CD1c-positive myeloid dendritic cell (primary cell): ENCODE results near the gene ZNF446.
"Not testable (repeated sequence)": the region's sequence is repeated elsewhere in the genome, so short reads cannot be mapped to it uniquely, and the experiment has no call there.

Source experiments
- DNase-seq: peaks from one replicate; pipeline ENCODE4 v3.0.0-alpha.2; 2016; ENCODE audit errors: extremely low spot score

ZNF446 gene

GRCh38 chr19:58500242-58500641 lies 24.1 kb downstream of the ZNF446 start:
- no peak for DNase-seq

GRCh38 chr19:58507602-58508223 lies 31.6 kb downstream of the ZNF446 start:
- not testable (repeated sequence) for DNase-seq

GRCh38 chr19:58509731-58510083 lies 33.6 kb downstream of the ZNF446 start:
- DNase-seq: no peak

DNA sequence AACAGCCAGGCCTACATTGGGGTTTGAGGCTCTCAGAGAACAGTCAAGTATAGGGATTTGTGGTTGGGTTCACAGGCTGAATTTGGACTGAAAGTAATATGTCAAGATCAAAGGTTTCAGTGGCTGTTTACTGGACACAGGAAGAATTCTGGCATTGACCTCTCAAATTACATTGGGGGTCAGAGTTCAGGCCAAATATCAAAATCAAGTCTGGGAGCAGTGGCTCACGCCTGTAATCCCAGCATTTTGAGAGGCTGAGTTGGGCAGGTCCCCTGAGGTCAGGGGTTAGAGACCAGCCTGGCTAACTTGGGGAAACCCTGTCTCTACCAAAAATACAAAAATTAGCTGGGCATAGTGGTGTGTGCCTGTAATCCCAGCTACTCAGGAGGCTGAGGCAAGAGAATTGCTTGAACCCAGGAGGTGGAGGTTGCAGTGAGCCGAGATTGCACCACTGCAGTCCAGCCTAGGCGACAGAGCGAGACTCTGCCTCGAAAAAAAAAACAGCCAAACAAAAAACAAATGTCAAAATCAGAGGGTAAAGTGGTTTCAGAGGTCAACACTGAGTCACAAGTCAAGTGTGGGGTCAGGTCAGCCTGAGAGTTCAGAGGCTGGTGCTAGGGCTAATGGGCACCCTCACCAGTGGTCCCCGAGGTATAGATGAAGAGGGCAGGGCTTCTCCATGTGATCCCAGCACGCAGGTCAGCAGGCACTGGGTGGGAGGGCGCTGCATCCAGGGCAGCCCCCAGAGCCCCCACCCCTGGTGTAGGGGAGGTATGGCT lies 34.1 kb downstream of the ZNF446 start:
- DNase-seq: no peak

DNA sequence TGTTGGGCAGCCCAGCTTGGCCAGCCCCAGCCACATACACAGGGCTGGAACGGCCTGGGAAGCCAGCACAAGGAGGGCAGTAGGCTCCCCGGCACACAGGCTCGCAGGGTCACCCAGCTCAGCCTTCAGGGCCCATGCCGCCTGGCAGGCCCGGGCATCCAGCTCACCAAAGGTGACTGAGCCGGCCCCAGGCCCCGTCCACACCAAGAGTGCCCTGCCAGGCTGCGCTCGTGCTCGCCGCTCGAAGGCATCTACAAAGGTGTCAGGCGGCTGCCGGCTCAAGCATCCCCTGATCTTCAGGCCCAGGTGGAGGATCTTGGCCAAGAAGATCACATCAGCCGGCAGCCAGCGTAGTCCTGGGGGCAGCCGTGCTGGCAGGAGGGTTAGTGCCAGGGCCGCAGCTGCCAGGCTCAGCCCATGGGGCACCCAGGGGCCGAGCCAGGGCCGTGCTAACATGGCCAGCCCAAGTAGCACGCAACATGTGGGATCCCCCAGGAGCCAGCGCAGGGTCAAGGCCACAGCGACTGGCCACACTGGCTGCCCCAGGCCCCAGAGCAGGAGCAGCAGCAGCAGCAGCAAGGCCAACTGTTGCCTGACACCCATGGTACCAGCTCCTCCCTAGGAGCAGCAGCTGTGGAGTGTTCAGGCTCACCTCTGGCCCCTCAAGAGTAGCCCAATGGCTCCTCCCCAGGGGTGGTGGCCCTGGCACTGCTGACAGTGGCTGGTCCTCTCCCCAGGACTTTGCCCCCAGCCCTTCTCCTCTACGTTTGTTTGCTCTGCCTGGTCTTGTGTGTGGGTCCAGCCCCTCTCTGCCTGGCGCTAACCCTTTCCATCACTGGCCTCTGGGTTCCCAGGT lies 35.4 kb downstream of the ZNF446 start, which contains the start of gene SLC27A5:
SLC27A5 (minus strand) TSS at position 640 of the 856 bp plus-strand sequence; CDS start at position 603, 37 bp downstream.
- no peak for DNase-seq

DNA sequence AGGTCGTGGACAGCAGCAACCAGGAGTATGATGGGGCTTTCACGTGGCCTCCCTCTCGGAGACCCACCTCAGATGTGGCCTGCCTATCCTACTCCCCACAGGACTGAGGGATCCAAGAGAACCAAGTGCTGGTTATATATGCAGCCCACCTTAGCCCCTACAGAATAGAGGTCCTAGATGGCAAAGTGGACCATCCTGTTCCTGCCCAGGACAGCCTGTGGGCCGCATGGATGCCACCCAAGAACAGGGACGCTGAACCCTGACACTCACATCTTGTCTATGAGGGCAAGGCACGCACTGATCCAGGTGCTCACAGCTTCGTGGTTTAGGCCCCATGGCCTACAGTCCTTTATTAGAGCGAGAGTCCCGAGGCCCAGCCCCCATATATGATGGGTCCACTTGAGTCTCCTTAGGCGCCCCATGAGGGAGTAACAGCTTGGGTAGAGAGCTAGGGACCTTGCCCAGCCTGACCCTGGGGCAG lies 37.1 kb downstream of the ZNF446 start:
- DNase-seq: no peak

DNA sequence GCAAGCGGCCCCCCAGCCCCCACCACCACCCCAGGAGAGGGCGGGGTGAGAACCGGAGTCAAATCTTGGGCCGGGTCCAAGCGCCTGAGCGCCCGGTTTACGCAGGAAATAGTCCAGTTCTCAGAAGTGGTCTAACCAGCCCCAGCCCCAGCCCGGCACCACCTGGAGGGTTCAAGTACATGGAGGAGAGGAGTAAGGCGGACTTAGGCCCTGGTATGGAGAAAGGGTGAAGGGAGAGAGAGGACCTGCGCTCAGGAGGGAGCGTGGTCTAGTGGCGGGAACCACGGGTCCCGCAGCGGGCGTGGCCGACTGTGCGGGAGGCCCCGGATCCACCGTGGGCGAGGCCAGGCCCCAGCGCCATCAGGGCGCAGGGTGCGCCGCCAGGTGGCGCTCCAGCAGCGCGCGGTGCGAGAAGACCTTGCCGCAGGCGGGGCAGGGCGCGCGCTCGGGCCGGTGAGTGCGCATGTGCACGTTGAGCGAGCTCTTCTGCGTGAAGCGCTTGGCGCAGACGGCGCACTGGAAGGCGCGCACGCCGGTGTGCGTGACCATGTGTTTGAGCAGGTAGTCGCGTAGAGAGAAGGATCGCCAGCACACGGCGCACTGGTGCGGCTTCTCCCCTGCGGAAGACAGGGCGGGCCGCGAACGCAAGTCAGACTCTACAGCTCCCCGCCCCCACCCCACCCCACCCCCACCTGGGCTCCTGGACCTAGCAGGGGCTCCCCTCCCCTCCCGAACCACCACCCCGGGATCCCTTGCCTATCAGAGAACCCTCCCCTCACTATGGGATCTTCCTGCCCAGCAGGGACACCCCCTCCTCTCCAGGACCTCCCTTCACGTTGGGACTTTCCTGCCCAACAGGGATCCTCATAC lies 37.8 kb downstream of the ZNF446 start:
- DNase-seq: peak; percentile 98

DNA sequence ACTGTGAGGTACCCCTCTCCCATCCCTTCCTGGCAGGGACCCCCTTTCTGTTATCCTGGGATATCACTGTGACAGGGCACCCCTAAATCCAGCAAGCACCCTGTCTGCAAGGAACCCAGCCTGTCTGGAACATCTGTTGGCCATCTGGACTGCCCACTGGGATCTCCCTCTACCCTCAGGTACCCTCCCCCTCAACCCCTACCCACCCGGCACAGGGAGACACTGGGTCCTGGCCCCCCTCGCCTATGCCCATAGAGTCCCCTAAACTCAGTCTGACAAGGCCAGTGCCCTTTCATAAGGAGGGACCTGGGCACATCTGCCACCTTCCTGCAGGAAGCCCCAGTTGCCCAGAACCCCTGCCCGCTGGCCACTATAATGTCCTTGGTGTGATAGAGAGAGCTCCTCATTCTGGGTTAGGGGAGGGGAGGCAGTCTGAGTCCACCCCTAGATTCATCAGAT lies 38.4 kb downstream of the ZNF446 start:
- no peak for DNase-seq

GRCh38 chr19:58515259-58515658 lies 39.1 kb downstream of the ZNF446 start:
- DNase-seq: no peak

DNA sequence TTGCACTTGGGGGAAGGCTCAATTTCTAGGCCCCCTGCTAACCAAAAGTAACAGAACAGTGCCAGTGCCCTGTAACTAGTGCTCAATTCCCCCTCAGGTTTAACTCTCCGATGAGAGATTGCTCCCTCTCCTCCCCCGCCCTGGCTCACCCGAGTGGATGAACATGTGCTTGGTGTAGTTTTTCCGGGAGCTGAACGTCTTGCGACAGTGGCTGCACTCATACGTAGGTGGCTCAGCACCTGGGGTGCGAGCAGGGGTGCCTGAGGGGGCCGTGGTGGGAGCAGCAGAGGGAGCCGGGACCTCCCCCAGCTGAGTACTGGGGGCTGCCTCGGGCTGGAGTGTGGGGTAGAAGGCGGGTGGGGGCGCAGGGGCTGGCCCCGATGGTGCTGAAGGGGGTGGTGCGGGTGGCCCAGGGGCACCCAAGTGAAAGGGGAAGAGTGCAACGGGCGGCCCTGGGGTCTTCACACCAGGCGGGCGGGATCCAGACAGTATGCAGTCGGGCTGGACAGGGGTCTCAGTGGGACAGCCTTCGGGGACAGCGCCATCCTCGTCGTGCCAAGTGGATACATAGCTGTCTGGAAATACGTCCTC lies 40.2 kb downstream of the ZNF446 start:
- no peak for DNase-seq

DNA sequence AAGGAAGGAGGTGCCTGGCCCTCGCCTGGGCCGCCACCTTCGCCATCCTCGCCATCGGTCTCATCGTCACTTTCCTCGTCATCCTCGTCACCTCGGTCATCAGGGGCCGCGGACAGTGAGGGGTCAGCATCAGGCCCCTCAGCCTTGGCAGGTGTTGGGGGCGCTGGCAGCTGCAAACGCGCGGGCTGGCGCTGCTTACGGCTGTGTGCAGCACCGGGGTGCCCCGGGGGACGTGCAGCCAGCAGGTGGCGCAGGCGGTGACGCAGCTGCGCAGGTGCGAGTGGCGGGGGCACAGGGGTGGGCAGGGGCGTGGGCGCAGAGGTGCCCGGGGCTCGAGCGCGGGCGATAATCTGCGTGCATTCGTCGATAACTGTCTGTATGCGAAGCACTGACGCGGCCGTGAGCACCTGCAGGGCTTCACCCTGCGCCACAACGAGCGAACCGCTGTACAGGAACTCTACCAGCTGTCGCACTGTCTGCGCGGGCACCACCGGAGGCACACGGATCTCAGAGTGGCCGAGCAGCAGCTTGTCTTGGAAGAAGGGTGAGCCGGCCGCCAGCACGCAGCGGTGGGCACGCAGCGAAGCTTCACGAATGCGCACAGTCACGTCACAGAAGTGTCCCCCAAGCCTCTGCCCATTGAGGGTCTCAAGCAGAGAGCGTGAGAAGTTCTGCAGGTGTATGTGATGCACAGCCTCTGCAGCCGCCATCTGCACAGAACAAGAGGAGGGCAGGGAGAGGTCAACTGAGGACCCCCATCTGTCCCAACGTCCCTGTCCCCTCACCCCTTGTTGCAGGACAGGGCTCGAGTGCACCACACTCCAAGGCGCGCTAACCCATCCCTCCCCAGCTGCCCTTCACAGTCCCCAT lies 41.0 kb downstream of the ZNF446 start:
- no peak for DNase-seq

GRCh38 chr19:58518256-58519086 lies 42.3 kb downstream of the ZNF446 start:
- peak; percentile 47 for DNase-seq

- peak; percentile 48 for DNase-seq
Observed at GRCh38 chr19:58519087-58519354, 42.9 kb downstream of the ZNF446 start.

DNA sequence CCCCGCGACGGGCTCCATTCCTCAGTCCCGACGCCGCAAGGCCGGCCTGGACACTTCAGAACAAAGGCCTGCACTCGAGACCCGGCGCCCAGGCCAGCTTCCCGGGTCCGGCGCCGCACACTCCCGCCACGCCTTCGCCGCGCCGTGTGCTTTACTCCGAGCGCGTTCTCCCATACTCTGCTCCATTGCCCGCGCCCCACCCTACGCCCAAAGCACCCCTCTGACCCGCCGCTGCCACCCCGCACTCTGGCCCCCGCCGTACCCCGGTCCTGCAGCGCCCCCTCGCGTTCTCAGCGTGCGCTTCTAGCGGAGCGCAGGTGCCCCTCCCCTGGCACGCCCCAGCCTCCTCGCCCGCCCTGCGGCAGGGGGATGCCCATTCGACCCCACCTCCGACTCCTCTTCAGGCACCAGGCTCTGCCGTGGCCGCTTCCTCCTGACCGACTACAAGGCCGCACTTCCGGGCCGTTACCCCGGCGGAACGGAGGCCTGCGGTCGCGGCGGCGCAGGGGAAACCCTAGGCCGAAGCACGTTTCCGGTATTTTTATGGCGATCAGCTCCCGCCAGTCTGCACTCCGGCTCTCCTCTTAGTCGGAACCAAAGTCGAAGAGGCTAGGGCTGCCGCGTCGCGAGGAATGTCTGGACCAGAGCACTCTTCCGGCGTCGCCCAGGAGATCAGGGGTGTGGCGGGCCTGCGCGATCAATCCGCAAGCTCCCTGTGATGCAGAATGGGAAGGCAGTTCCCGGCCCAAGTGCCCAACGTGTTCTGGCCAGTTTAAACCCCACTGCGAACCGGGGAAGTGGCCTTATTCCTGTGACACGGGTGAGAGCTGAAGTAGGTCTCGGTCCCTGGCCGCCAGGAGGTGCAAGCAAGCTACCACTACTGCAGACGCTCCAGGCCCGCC lies 43.5 kb downstream of the ZNF446 start, which contains the start of gene ZBTB45:
ZBTB45 (minus strand) TSS at position 456 of the 902 bp plus-strand sequence. CDS start 2,137 bp downstream, outside the sequence.
- peak; percentile 96 for DNase-seq

GRCh38 chr19:58520257-58520599 lies 44.1 kb downstream of the ZNF446 start:
- no peak for DNase-seq

GRCh38 chr19:58521651-58522050 lies 45.5 kb downstream of the ZNF446 start:
- DNase-seq: peak; percentile 42

- DNase-seq: no peak
Observed at GRCh38 chr19:58522709-58523108, 46.6 kb downstream of the ZNF446 start.

DNA sequence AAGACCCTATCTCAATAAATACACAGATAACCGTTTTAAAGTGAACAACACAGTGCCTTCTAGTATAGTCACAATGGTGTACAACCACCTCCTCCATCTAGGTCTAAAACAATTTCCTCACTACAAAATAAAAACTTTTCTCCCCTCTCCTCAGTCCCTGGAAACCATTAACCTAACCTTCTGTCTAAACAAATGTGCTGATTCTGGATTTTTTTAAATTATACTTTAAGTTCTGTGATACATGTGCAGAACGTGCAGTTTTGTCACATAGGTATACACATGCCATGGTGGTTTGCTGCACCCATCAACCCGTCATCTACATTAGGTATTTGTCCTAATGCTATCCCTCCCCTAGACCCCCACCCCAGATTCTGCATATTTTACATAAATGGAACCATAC lies 53.3 kb downstream of the ZNF446 start:
- DNase-seq: no peak
